Pancreas (tissue), 10 donors: ENCODE data around the gene PCYOX1L. TPM values are rescaled to one million over a fixed set of nuclear protein-coding genes. Genes with fewer than 3 reads are reported as not detected.

ENCODE experiments used
- ATAC-seq, 4 donors: fragments of 200-7000 bp; cut with Tn5 transposase; one replicate each; pipeline versions ENCODE4 v1.8.0 to v1.9.1; 2020; ENCODE audit warnings: mild to moderate bottlenecking in 4 of 4, moderate library complexity in 4 of 4
- DNase-seq, 6 donors: peaks; one replicate each; pipeline ENCODE4 v3.0.0-alpha.2; 2020
- FAIRE-seq: peaks from 2 replicates; lab custom pipeline; 2012; peaks lifted over from hg19 to GRCh38; lab: Jason Lieb, UNC
- H3K27ac ChIP-seq, 4 donors: fragments of 200-600 bp; sonication (generic); 1 replicate in 3 of 4; 2 replicates in 1 of 4; pipeline versions ENCODE4 v1.5.0 to v1.8.0; 2020
- H3K27me3 ChIP-seq, 4 donors: fragments of 200-600 bp; one replicate each; pipeline ENCODE4 v1.8.0; 2021
- H3K36me3 ChIP-seq, 3 donors: fragments of 200-600 bp; sonication (generic) in 1 of 3; one replicate each; pipeline versions ENCODE4 v1.5.0 to v1.8.0; 2020 to 2021
- H3K4me1 ChIP-seq, 3 donors: fragments of 200-600 bp; one replicate each; pipeline ENCODE4 v1.8.0; 2021
- H3K4me3 ChIP-seq, 4 donors: fragments of 200-600 bp; sonication (generic) in 2 of 4; one replicate each; pipeline versions ENCODE4 v1.5.0 to v1.8.0; 2020 to 2021
- H3K9me3 ChIP-seq, 4 donors: fragments of 200-600 bp; one replicate each; pipeline ENCODE4 v1.8.0; 2021
- CTCF ChIP-seq, 4 donors: fragments of 200-600 bp; sonication (generic) in 3 of 4; IDR thresholded peaks; one replicate each; pipeline versions ENCODE4 v1.5.0 to v1.8.0; 2021; ENCODE audit warnings: antibody characterized with exemption in 4 of 4
- WGBS, 2 donors: extraction: QIAGEN DNeasy Blood & Tissue Kit; methylation state at CpG; one replicate each; pipeline ENCODE4 v1.1.7; 2013; 5-methylcytosine and 5-hydroxymethylcytosine counted together
- intact Hi-C, 3 donors: fragments of 100-400 bp; cut with DNase I; formaldehyde crosslinking; loops; one replicate each; pipeline versions ENCODE4 v1.11.1 to v1.14.2; 2022
- polyA plus RNA-seq, 2 donors: library from polyadenylated mRNA; stranded (reverse); fragments of 200-250 nt; gene quantifications; one replicate each; pipeline ENCODE4 v1.2.3, GENCODE V29; 2013
- total RNA-seq, 6 donors: library from RNA; stranded (reverse); fragmentation: NEBNext Ultra II Directional in 4 of 6; extraction: Animal tissue kit (Norgen Biotek cat#: 25700) in 4 of 6; gene quantifications; one replicate each; pipeline versions ENCODE4 v1.2.1 to v1.2.4, GENCODE V29; 2021 to 2023
- donor health status: healthy with polysubstance abuse.
- donor health status: DM: no; HTN: no; CAD: no; lungs with moderate emphysema.
- donor health status: DM: no; HTN: no; CAD: no.
- donor health status: control.
- donor health status: control.
- donor health status: Bipolar disorder and iron deficiency.
- donor health status: DM: yes; HTN: yes; CAD: no.
- donor health status: DM: no; HTN: no; CAD: no.
- donor health status: DM: no; HTN: no; CAD: no.
- donor health status: DM: yes; HTN: yes; CAD: no.

Gene PCYOX1L
- total and polyA plus RNA-seq, 8 donors, result 2.1 to 11.5 (median 3.8) TPM

- whole genome bisulfite sequencing, 2 donors, result 87 to 92% methylated on average over 2 of the region's 2 CpGs
- H3K27ac ChIP-seq, result no peak overlapping the region
- no peak for TF ChIP-seq CTCF (IDR thresholded peaks at IDR 0.05)
- no peaks in the 10 kb centered on the region for H3K36me3 ChIP-seq
- no peak for FAIRE-seq
- peaks cover 7 to 10% (median 9%) of the 10 kb centered on the region in 3 donors for H3K4me1 ChIP-seq
- intact Hi-C loops, result no loop called here
- no peak overlapping the region for H3K4me3 ChIP-seq
- no peak for DNase-seq
- ATAC-seq, result no peak
- H3K9me3 ChIP-seq, result no peaks in the 10 kb centered on the region
- H3K27me3 ChIP-seq, result no peaks in the 10 kb centered on the region
Observed at GRCh38 chr5:149324641-149325040, 33.2 kb upstream of the PCYOX1L start.

GRCh38 chr5:149325166-149325735 lies 32.6 kb upstream of the PCYOX1L start:
- H3K27me3 ChIP-seq, result no peaks in the 10 kb centered on the region
- no peaks in the 10 kb centered on the region for H3K9me3 ChIP-seq
- intact Hi-C loops, result no loop called here
- no peak overlapping the region for H3K27ac ChIP-seq
- H3K36me3 ChIP-seq, result no peaks in the 10 kb centered on the region
- no peak for FAIRE-seq
- no peak for ATAC-seq
- DNase-seq, result no peak
- peaks cover 6 to 9% (median 8%) of the 10 kb centered on the region in 3 donors for H3K4me1 ChIP-seq
- TF ChIP-seq CTCF (IDR thresholded peaks at IDR 0.05), result no peak
- no peak overlapping the region for H3K4me3 ChIP-seq

- no peak for ATAC-seq
Observed at GRCh38 chr5:149325894-149326293, 32.0 kb upstream of the PCYOX1L start.

GRCh38 chr5:149326611-149327010 lies 31.2 kb upstream of the PCYOX1L start:
- no peak overlapping the region for H3K27ac ChIP-seq
- no peak overlapping the region for H3K4me3 ChIP-seq
- no peaks in the 10 kb centered on the region for H3K36me3 ChIP-seq
- intact Hi-C loops, result no loop called here
- H3K9me3 ChIP-seq, result no peaks in the 10 kb centered on the region
- WGBS, 2 donors, result 73 to 76% methylated on average over 3 of the region's 3 CpGs
- DNase-seq (no peak), FAIRE-seq (no peak), ATAC-seq (no peak)
- H3K27me3 ChIP-seq, result no peaks in the 10 kb centered on the region
- H3K4me1 ChIP-seq, result no peaks in the 10 kb centered on the region
- TF ChIP-seq CTCF (IDR thresholded peaks at IDR 0.05), result no peak

More at GRCh38 chr5:149325894-149326293, 32.0 kb upstream of the PCYOX1L start:
- Histone ChIP-seq H3K4me3 (no peak overlapping the region), H3K9me3 (no peaks in the 10 kb centered on the region), H3K4me1 (peaks cover 0 to 3% (median 2%) of the 10 kb centered on the region in 3 donors), H3K36me3 (no peaks in the 10 kb centered on the region), H3K27me3 (no peaks in the 10 kb centered on the region), H3K27ac (no peak overlapping the region)
- DNase-seq, result no peak
- intact Hi-C loops, result no loop called here
- WGBS, 2 donors, result 89 to 94% methylated on average over 5 of the region's 5 CpGs
- no peak for TF ChIP-seq CTCF (IDR thresholded peaks at IDR 0.05)
- no peak for FAIRE-seq

- Histone ChIP-seq H3K27ac (no peak overlapping the region), H3K4me3 (no peak overlapping the region), H3K4me1 (no peaks in the 10 kb centered on the region), H3K36me3 (no peaks in the 10 kb centered on the region), H3K27me3 (no peaks in the 10 kb centered on the region), H3K9me3 (no peaks in the 10 kb centered on the region)
- no peak for ATAC-seq
- FAIRE-seq, result no peak
- no peak for DNase-seq
- TF ChIP-seq CTCF (IDR thresholded peaks at IDR 0.05), result no peak
- intact Hi-C loops, result no loop called here
- WGBS, 2 donors, result 81 to 87% methylated on average over 5 of the region's 5 CpGs
Observed at GRCh38 chr5:149328177-149328576, 29.7 kb upstream of the PCYOX1L start.
